ENCODE measurements around the gene L2HGDH.
"Not testable (repeated sequence)": the region's sequence is repeated elsewhere in the genome, so short reads cannot be mapped to it uniquely, and the experiment has no call there.

L2HGDH gene

GRCh38 chr14:50311972-50312733 lies at the start of gene L2HGDH, which contains the start of gene DMAC2L:
L2HGDH (minus strand) TSS chr14:50312229; CDS start chr14:50312150, 79 bp downstream.
DMAC2L (plus strand) TSS chr14:50312324; CDS start chr14:50321488, 9,164 bp downstream.
- Histone ChIP-seq H3K27me3 (replicated peaks; ENCODE audit: control insufficient read depth, insufficient read depth, low read length) (no peaks in the 10 kb centered on the region), H3K4me3 (ENCODE audit: low read length) (peak within 1 kb of the TSS; percentile 92), H3K36me3 (ENCODE audit: control insufficient read depth, insufficient read depth, low read length, severe bottlenecking) (no peaks in the 10 kb centered on the region), H3K9me3 (ENCODE audit: control insufficient read depth, low read length) (no peaks in the 10 kb centered on the region), H3K4me1 (ENCODE audit: control insufficient read depth, insufficient read depth, low read length) (peaks cover 15% of the 10 kb centered on the region), H3K9ac (ENCODE audit: low read length) (peak within 1 kb of the TSS; percentile 84)
- peak; percentile 98 for DNase-seq (ENCODE audit: low read depth)

GRCh38 chr14:50360851-50361250 lies 48.8 kb upstream of the L2HGDH start:
- Histone ChIP-seq H3K27me3 (replicated peaks; ENCODE audit: control insufficient read depth, insufficient read depth, low read length) (no peaks in the 10 kb centered on the region), H3K36me3 (ENCODE audit: control insufficient read depth, insufficient read depth, low read length, severe bottlenecking) (no peaks in the 10 kb centered on the region), H3K4me1 (ENCODE audit: control insufficient read depth, insufficient read depth, low read length) (peaks cover 10% of the 10 kb centered on the region), H3K9me3 (ENCODE audit: control insufficient read depth, low read length) (no peaks in the 10 kb centered on the region), H3K4me3 (ENCODE audit: low read length) (no peak overlapping the region), H3K9ac (ENCODE audit: low read length) (no peak overlapping the region)
- DNase-seq (ENCODE audit: low read depth), result no peak

DNA sequence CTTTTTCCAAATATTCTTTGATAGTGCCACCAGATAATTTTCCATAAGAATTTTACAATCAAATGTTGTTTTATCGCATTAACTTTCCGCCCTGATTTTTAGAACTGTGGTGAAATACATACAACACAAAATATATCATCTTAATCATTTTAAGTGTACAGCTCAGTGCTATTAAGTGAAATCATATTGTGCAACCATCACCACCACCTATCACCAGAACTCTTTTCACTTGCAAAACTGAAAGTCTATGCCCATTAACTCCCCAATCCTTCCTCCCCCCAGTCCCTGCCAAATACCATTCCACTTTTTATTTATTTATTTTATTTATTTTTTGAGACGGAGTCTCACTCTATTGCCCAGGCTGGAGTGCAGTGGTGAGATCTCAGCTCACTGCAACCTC lies 48.1 kb upstream of the L2HGDH start:
- Histone ChIP-seq H3K27me3 (replicated peaks; ENCODE audit: control insufficient read depth, insufficient read depth, low read length) (no peaks in the 10 kb centered on the region), H3K4me3 (ENCODE audit: low read length) (no peak overlapping the region), H3K9me3 (ENCODE audit: control insufficient read depth, low read length) (no peaks in the 10 kb centered on the region), H3K9ac (ENCODE audit: low read length) (no peak overlapping the region), H3K36me3 (ENCODE audit: control insufficient read depth, insufficient read depth, low read length, severe bottlenecking) (no peaks in the 10 kb centered on the region), H3K4me1 (ENCODE audit: control insufficient read depth, insufficient read depth, low read length) (peaks cover 10% of the 10 kb centered on the region)
- no peak for DNase-seq (ENCODE audit: low read depth)

- DNase-seq (ENCODE audit: low read depth), result no peak
- Histone ChIP-seq H3K27me3 (replicated peaks; ENCODE audit: control insufficient read depth, insufficient read depth, low read length) (no peaks in the 10 kb centered on the region), H3K36me3 (ENCODE audit: control insufficient read depth, insufficient read depth, low read length, severe bottlenecking) (no peaks in the 10 kb centered on the region), H3K9ac (ENCODE audit: low read length) (no peak overlapping the region), H3K4me1 (ENCODE audit: control insufficient read depth, insufficient read depth, low read length) (peaks cover 10% of the 10 kb centered on the region), H3K4me3 (ENCODE audit: low read length) (no peak overlapping the region), H3K9me3 (ENCODE audit: control insufficient read depth, low read length) (no peaks in the 10 kb centered on the region)
Observed at GRCh38 chr14:50359631-50360030, 47.6 kb upstream of the L2HGDH start.

DNA sequence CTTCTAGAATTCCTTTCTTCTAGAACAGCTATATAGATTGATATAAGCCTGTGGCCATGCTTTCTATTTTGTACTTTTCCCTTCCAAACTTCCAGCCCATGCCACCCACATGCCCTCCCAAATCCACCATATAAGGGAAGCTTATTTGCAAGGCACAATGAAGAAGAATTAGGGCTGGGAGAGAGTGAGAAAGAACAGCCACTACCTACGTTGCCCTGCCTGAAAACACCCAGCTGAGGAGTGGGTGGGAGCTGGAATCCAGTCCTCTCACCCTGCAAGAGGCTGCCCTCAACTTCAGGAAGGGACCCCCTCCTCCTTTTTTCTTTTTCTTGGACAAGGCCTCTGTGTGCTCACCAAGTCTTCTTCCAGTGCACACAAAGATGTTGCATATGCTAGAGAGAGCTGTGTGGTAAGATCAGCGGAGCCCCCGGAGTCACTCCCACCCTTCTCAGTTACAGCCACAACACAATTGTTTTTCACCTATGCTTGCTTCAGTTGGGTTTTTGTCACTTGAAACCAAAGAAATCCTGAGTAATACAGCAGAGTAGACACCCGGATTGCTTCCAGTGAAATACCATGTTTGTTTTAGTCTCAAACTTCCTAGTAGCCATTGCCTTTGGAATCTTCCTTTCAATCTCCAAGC lies 45.8 kb upstream of the L2HGDH start:
- Histone ChIP-seq H3K9me3 (ENCODE audit: control insufficient read depth, low read length) (no peaks in the 10 kb centered on the region), H3K27me3 (replicated peaks; ENCODE audit: control insufficient read depth, insufficient read depth, low read length) (no peaks in the 10 kb centered on the region), H3K9ac (ENCODE audit: low read length) (no peak overlapping the region), H3K4me3 (ENCODE audit: low read length) (no peak overlapping the region), H3K36me3 (ENCODE audit: control insufficient read depth, insufficient read depth, low read length, severe bottlenecking) (no peaks in the 10 kb centered on the region), H3K4me1 (ENCODE audit: control insufficient read depth, insufficient read depth, low read length) (peaks cover 2% of the 10 kb centered on the region)
- no peak for DNase-seq (ENCODE audit: low read depth)

DNA sequence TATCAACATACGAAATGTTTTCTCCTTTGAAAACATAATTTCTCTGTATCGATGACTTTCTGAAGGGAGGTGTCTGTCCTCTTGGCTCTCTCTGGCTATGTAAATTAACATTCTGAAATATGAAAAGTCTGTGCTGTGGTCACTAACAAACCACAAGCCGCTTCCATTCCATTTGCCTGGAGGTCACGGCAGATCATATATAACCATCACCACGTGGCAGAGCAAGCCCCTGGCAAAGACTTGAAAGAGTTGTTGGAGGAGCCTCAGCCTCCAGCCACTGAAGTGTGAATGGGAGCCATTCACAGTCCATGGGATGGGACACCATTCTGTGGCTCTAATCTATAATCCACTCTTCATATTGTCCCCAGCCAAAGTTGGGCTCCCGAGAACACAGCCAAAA lies 45.1 kb upstream of the L2HGDH start:
- Histone ChIP-seq H3K9me3 (ENCODE audit: control insufficient read depth, low read length) (no peaks in the 10 kb centered on the region), H3K9ac (ENCODE audit: low read length) (no peak overlapping the region), H3K4me1 (ENCODE audit: control insufficient read depth, insufficient read depth, low read length) (peaks cover 4% of the 10 kb centered on the region), H3K27me3 (replicated peaks; ENCODE audit: control insufficient read depth, insufficient read depth, low read length) (no peaks in the 10 kb centered on the region), H3K4me3 (ENCODE audit: low read length) (no peak overlapping the region), H3K36me3 (ENCODE audit: control insufficient read depth, insufficient read depth, low read length, severe bottlenecking) (no peaks in the 10 kb centered on the region)
- no peak for DNase-seq (ENCODE audit: low read depth)

- H3K27me3 ChIP-seq (replicated peaks; ENCODE audit: control insufficient read depth, insufficient read depth, low read length); DNase-seq (ENCODE audit: low read depth); H3K4me3 ChIP-seq (ENCODE audit: low read length); H3K9me3 ChIP-seq (ENCODE audit: control insufficient read depth, low read length); H3K9ac ChIP-seq (ENCODE audit: low read length); H3K4me1 ChIP-seq (ENCODE audit: control insufficient read depth, insufficient read depth, low read length); H3K36me3 ChIP-seq (ENCODE audit: control insufficient read depth, insufficient read depth, low read length, severe bottlenecking): not testable (repeated sequence)
Observed at GRCh38 chr14:50356283-50356682, 44.3 kb upstream of the L2HGDH start.

DNA sequence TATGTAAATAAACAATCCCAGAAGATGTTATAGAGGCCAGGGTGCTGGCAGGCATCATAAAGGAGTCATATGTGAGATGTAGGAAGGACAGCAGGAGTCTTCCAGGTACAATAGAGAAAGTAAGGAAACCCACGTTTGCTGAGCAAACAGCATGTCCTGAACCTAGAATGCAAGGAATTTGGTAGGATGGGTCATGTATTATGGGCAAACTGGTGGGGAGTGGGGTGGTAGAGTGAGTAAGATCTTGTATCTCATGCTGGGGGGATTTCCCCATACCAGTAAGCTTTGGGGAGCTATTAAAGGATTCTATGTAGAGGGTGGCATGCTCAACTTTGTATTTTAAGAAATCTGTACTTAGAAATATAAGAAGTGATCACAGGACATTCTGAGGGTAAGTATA lies 43.7 kb upstream of the L2HGDH start:
- no peaks in the 10 kb centered on the region for H3K27me3 ChIP-seq (replicated peaks; ENCODE audit: control insufficient read depth, insufficient read depth, low read length)
- no peak overlapping the region for H3K9ac ChIP-seq (ENCODE audit: low read length)
- DNase-seq (ENCODE audit: low read depth), result no peak
- H3K4me1 ChIP-seq (ENCODE audit: control insufficient read depth, insufficient read depth, low read length), result peaks cover 4% of the 10 kb centered on the region
- H3K36me3 ChIP-seq (ENCODE audit: control insufficient read depth, insufficient read depth, low read length, severe bottlenecking), result no peaks in the 10 kb centered on the region
- H3K4me3 ChIP-seq (ENCODE audit: low read length), result no peak overlapping the region
- no peaks in the 10 kb centered on the region for H3K9me3 ChIP-seq (ENCODE audit: control insufficient read depth, low read length)

DNA sequence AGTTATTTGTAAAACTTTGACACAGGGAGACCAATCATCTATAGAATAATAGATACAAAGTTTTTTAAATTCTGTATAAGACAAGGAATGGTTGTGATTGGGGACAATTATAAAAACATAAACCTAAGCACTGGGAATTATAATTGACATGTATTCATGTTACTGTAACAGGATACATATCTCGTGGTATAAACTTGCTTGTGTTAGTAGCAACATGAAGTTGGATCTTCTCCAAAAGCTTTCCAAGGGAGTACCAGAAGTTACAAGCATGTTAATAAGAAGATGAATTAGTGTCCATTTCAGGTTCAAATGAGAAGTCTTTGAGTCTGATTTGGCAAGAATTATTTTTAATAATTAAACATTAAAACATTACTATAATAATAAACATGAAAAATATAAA lies 42.5 kb upstream of the L2HGDH start:
- no peaks in the 10 kb centered on the region for H3K36me3 ChIP-seq (ENCODE audit: control insufficient read depth, insufficient read depth, low read length, severe bottlenecking)
- DNase-seq (ENCODE audit: low read depth), result peak; percentile 9
- H3K27me3 ChIP-seq (replicated peaks; ENCODE audit: control insufficient read depth, insufficient read depth, low read length), result no peaks in the 10 kb centered on the region
- no peak overlapping the region for H3K9ac ChIP-seq (ENCODE audit: low read length)
- H3K9me3 ChIP-seq (ENCODE audit: control insufficient read depth, low read length), result no peaks in the 10 kb centered on the region
- H3K4me3 ChIP-seq (ENCODE audit: low read length), result no peak overlapping the region
- peaks cover 4% of the 10 kb centered on the region for H3K4me1 ChIP-seq (ENCODE audit: control insufficient read depth, insufficient read depth, low read length)

GRCh38 chr14:50353126-50353525 lies 41.1 kb upstream of the L2HGDH start:
- Histone ChIP-seq H3K9ac (ENCODE audit: low read length) (peak overlapping the region; percentile 2), H3K36me3 (ENCODE audit: control insufficient read depth, insufficient read depth, low read length, severe bottlenecking) (no peaks in the 10 kb centered on the region), H3K4me3 (ENCODE audit: low read length) (peak overlapping the region; percentile 43), H3K27me3 (replicated peaks; ENCODE audit: control insufficient read depth, insufficient read depth, low read length) (no peaks in the 10 kb centered on the region), H3K4me1 (ENCODE audit: control insufficient read depth, insufficient read depth, low read length) (peaks cover 11% of the 10 kb centered on the region), H3K9me3 (ENCODE audit: control insufficient read depth, low read length) (no peaks in the 10 kb centered on the region)
- peak; percentile 21 for DNase-seq (ENCODE audit: low read depth)

DNA sequence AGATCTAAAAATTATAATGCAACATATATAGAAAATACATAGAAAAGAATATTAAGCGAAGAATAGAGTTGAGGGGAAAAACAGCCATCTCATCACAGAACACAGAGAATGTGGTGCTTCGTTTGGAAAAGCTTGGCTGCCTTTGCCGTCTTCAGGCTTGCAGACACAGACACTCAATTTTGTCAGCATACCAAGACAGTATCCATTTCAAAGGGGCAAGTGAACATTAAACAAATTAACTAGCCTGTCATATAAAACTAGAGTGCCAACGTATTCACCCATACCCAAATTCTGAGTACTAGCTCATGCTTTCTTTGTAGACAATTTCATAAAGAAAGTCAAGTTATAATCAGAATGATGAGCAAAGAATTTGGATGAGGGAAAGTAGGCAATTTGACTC lies 40.6 kb upstream of the L2HGDH start:
- no peaks in the 10 kb centered on the region for H3K36me3 ChIP-seq (ENCODE audit: control insufficient read depth, insufficient read depth, low read length, severe bottlenecking)
- H3K4me3 ChIP-seq (ENCODE audit: low read length), result peak overlapping the region; percentile 43
- H3K9me3 ChIP-seq (ENCODE audit: control insufficient read depth, low read length), result no peaks in the 10 kb centered on the region
- peak overlapping the region; percentile 2 for H3K9ac ChIP-seq (ENCODE audit: low read length)
- no peaks in the 10 kb centered on the region for H3K27me3 ChIP-seq (replicated peaks; ENCODE audit: control insufficient read depth, insufficient read depth, low read length)
- no peak for DNase-seq (ENCODE audit: low read depth)
- peaks cover 15% of the 10 kb centered on the region for H3K4me1 ChIP-seq (ENCODE audit: control insufficient read depth, insufficient read depth, low read length)

Data from adipocyte (in vitro differentiated cells).